Muscle of leg (tissue), 11 donors: ENCODE measurements around the gene MAP10. TPM values are rescaled to one million over a fixed set of nuclear protein-coding genes. Genes with fewer than 3 reads are reported as not detected.

ENCODE experiments used
- DNase-seq: peaks from one replicate; pipeline ENCODE4 v3.0.0; 2013
- H3K27ac ChIP-seq: one replicate; pipeline ENCODE4 v1.5.1; 2013; ENCODE audit warnings: mild to moderate bottlenecking, low read length, control low read depth
- H3K27me3 ChIP-seq: one replicate; pipeline ENCODE4 v1.6.1; 2013; ENCODE audit warnings: low read length; ENCODE audit not compliant: control insufficient read depth, insufficient read depth
- H3K36me3 ChIP-seq: one replicate; pipeline ENCODE4 v1.6.1; 2013; ENCODE audit warnings: low read length; ENCODE audit not compliant: control insufficient read depth, insufficient read depth
- H3K4me1 ChIP-seq: one replicate; pipeline ENCODE4 v1.6.1; 2013; ENCODE audit warnings: low read length; ENCODE audit not compliant: control insufficient read depth, insufficient read depth
- H3K4me3 ChIP-seq: one replicate; pipeline ENCODE4 v1.5.1; 2013; ENCODE audit warnings: low read length, control low read depth
- H3K9me3 ChIP-seq: replicated peaks from 2 replicates; pipeline ENCODE4 v1.6.1; 2013; ENCODE audit warnings: low read depth, low read length; ENCODE audit not compliant: control insufficient read depth
- WGBS: methylation state at CpG from one replicate; pipeline ENCODE4 v1.1.5; 2013; ENCODE audit warnings: missing lambda C conversion rate; ENCODE audit not compliant: insufficient coverage; 5-methylcytosine and 5-hydroxymethylcytosine counted together
- polyA plus RNA-seq, 8 donors: library from polyadenylated mRNA; unstranded; fragments of 120-200 nt; gene quantifications; one replicate each; pipeline versions ENCODE4 v1.2.1 to v1.2.3, GENCODE V29; 2013; ENCODE audit warnings: inconsistent platforms in 1 of 8, low replicate concordance in 1 of 8; ENCODE audit not compliant: insufficient read length in 8 of 8, insufficient read depth in 1 of 8
- total RNA-seq: library from RNA; stranded (reverse); fragments of 120-200 nt; gene quantifications from one replicate; pipeline ENCODE4 v1.2.4, GENCODE V29; 2013

MAP10 gene
- total and polyA plus RNA-seq, 9 donors, result 2.2 to 3.5 (median 2.7) TPM

DNA sequence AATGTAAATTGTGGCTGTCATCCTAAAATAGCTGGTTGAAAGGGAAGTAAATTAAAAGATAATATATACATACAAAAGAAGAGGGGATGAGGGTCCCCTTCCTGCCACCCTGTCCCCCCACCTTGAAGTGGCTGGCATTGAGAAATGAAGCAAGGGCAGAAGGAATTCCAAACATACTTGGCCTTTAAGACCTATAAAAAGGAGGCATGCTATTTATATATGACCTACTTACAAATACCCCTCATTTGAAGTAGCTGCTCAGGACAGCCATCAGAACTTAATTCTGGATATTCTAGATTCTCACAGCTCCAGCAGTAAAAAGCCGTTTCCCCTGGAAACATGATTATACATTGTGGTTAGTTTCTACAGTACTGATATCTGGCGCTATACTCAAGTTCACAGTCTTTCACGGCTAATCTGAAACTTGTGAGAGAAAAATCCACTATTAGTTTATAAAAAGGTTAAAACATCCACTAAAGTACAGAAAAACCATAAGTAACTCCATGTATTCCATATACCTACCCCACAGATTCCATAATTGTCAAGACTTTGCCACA is 9.6 kb upstream of the MAP10 start:
- H3K36me3 ChIP-seq, result no peaks in the 10 kb centered on the region
- no peaks in the 10 kb centered on the region for H3K27me3 ChIP-seq
- no peaks in the 10 kb centered on the region for H3K9me3 ChIP-seq
- DNase-seq, result no peak
- no CpG with 5 or more reads among the region's 3 CpGs for WGBS
- H3K4me3 ChIP-seq, result no peak overlapping the region
- no peaks in the 10 kb centered on the region for H3K4me1 ChIP-seq
- H3K27ac ChIP-seq, result no peak overlapping the region

DNA sequence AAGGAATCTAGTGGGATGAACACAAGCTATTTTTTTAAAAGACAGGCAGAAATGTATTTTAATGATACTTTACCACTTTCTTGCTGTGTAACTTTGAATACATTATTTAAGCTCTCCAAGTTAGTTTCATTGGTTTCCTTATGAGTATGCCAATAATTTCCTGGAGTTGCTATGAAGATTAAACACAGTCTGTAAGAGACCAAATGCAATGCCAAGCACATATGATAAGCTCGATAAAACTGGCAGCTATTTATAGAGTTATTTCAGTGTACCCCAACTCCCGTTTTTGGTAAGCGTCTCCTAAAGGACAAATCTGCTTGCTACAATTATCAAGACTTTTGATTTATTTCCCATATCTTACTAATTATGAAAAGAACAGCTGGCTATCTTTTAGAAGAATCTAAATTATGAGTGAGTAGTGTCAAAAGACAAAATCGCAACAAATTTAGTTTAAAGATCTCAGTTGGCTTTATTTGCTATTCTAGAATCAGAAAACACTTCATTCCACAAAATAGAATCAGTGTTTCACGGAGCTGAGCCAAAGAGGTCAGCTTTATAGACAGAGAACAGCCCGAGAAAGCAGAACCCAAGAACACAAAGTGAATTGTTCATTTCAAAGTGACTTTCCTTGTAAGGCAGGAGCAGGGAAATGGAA is 7.2 kb upstream of the MAP10 start:
- peak; percentile 37 for DNase-seq

DNA sequence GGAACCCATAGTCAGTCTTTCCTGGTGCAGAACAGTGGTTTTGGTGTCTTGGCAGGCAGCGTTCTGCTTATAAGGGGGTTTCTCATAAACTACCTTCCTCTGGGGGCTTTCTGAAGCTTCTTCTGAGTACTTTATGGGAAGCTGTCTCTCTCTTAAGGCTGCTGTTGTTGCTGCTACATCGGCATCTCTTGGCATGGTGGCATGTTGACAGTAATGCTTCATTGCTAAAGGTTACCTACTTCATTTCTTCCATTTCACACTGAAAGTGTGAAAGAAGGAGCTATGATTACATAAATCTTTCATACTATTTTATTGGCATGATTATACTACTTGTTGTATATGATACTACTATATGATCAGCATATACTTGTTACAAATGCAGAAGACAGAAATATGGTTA is 6.3 kb upstream of the MAP10 start:
- 83% methylated on average over 1 of the region's 2 CpGs for WGBS
- Histone ChIP-seq H3K4me1 (no peaks in the 10 kb centered on the region), H3K36me3 (no peaks in the 10 kb centered on the region), H3K27me3 (no peaks in the 10 kb centered on the region), H3K9me3 (no peaks in the 10 kb centered on the region), H3K4me3 (no peak overlapping the region), H3K27ac (no peak overlapping the region)
- DNase-seq, result no peak

More for the DNA sequence above, 7.2 kb upstream of the MAP10 start:
- no peaks in the 10 kb centered on the region for H3K4me1 ChIP-seq
- H3K27me3 ChIP-seq, result no peaks in the 10 kb centered on the region
- no peaks in the 10 kb centered on the region for H3K9me3 ChIP-seq
- no peaks in the 10 kb centered on the region for H3K36me3 ChIP-seq
- no peak overlapping the region for H3K4me3 ChIP-seq
- no peak overlapping the region for H3K27ac ChIP-seq
- no CpG with 5 or more reads among the region's 6 CpGs for WGBS

DNA sequence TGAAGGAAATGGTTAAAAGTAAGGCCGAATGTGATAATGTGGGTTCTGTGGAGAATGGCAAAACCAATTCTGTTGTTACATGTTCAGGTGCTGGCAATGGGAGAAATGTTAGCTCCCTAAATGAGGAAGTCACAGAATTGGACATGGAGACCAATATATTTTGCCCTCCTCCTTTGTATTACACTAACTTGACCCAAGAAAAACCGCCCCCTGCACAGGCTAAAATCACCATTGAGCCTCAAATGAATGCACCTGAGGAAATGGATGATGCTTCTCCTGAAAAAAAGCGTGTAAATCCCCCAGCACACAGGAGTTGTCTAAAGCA is 932 bp downstream of the MAP10 start:
- H3K36me3 ChIP-seq, result no peaks in the 10 kb centered on the region
- H3K4me3 ChIP-seq, result peak overlapping the region; percentile 82
- peaks cover 4% of the 10 kb centered on the region for H3K9me3 ChIP-seq
- H3K27ac ChIP-seq, result no peak overlapping the region
- WGBS, result 17% methylated on average over 1 of the region's 3 CpGs
- no peak for DNase-seq
- H3K27me3 ChIP-seq, result no peaks in the 10 kb centered on the region
- H3K4me1 ChIP-seq, result peaks cover 8% of the 10 kb centered on the region

DNA sequence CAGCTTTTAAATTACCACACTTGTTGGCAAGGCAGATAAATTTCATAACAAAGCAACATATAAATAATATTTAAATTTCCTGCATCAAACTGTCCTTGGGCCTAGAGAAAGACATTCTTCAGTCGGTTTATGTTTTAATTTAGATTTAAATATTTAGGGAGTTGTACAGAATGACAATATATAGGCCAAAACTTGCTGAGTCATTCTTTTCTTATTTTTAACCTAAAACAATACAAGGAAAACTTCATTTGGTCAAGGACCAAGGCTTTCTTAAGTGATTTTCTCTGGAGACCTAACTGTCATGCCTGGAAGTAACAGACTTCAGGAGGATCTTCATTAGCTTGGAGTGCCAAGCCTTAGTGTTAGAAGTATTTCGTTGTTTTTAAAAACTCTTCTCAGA is 5.6 kb downstream of the MAP10 start:
- WGBS, result no CpG with 5 or more reads among the region's 2 CpGs
- Histone ChIP-seq H3K9me3 (peaks cover 4% of the 10 kb centered on the region), H3K36me3 (no peaks in the 10 kb centered on the region), H3K4me3 (no peak overlapping the region), H3K4me1 (peaks cover 2% of the 10 kb centered on the region), H3K27ac (no peak overlapping the region), H3K27me3 (no peaks in the 10 kb centered on the region)
- DNase-seq, result no peak

DNA sequence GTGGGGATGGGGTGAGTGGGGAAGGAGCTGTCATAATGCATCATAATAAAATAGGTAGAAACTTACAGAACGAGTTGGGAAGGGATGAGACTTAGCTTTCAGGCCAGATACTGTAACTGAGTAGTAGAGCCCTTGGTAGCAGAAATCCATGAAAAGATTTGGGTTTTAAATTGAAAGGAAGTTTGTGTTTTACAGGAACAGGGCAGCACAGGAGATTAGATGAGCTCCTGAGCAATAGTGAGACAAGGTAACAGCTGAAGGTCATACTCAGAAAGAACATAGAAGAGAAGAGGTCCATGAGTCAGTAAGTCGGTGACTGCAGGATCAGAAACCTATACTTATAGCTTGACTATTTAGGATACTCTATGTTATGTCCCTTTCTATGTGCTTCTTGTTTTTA is 7.3 kb downstream of the MAP10 start:
- Histone ChIP-seq H3K27ac (no peak overlapping the region), H3K9me3 (no peaks in the 10 kb centered on the region), H3K27me3 (no peaks in the 10 kb centered on the region), H3K4me1 (no peaks in the 10 kb centered on the region), H3K4me3 (no peak overlapping the region), H3K36me3 (no peaks in the 10 kb centered on the region)
- WGBS, result 82% methylated on average over 1 of the region's 2 CpGs
- no peak for DNase-seq

DNA sequence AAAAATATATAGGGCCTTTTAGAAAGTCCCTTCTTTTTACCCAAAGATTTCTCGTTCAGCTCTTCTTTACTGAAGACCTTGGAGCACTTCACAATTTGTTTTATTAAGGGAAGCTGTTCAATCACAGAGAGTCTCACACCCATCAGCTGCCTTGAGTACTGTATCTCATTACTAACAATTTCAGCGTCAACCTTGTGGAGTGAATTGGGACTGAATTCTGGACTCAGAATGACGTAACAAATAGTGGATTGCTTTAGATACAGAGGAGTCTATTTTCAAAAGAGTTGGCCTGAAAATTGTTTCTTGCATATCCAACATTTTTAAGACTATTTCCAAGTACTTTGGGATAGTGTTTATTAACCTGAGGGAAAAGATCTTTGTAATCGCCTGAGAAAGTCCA is 7.9 kb downstream of the MAP10 start:
- Histone ChIP-seq H3K27me3 (no peaks in the 10 kb centered on the region), H3K4me3 (no peak overlapping the region), H3K27ac (no peak overlapping the region), H3K36me3 (no peaks in the 10 kb centered on the region), H3K4me1 (no peaks in the 10 kb centered on the region), H3K9me3 (no peaks in the 10 kb centered on the region)
- no CpG with 5 or more reads among the region's 4 CpGs for WGBS
- peak; percentile 59 for DNase-seq

DNA sequence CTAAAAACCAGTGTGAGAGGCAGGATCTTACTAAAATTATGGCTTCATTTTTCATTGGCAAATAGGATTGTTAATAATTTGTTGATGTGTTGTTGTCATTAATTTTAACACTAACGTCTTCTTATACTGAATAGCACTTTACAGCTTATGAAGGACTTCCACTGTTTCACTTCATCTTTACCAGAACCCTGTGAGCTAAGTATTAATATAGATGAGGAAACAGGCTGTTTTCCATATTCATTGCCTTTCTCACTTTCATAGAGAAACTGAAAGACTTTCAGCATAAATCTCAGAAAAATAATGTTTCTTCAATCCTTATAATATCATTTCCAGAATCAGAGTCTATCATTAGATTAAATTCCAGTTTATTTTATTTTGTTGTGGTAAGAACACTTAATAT is 8.5 kb downstream of the MAP10 start:
- no peaks in the 10 kb centered on the region for H3K36me3 ChIP-seq
- no peaks in the 10 kb centered on the region for H3K4me1 ChIP-seq
- no peaks in the 10 kb centered on the region for H3K9me3 ChIP-seq
- H3K4me3 ChIP-seq, result no peak overlapping the region
- DNase-seq, result no peak
- H3K27ac ChIP-seq, result no peak overlapping the region
- no peaks in the 10 kb centered on the region for H3K27me3 ChIP-seq
- WGBS, result no CpG with 5 or more reads among the region's 1 CpG

DNA sequence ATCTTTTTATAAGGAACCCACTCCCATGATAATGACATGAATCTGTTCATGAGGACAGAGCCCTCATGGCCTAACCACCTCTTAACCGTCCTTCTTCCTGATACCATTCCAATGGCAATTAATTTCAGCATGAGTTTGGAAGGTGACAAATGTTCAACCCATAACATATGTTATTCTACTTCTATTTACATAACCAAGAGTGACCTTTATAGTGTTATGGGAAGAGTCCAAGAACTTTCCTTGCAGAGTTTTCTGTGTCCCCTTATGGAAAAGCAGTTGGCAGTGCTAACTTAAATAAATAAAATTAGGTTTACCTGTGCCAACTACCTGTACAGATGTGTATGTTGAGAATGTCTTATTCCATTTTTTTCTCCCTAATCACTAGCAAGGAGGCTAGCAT is 11.1 kb downstream of the MAP10 start:
- Histone ChIP-seq H3K27me3 (no peaks in the 10 kb centered on the region), H3K27ac (no peak overlapping the region), H3K4me1 (no peaks in the 10 kb centered on the region), H3K9me3 (no peaks in the 10 kb centered on the region), H3K36me3 (no peaks in the 10 kb centered on the region), H3K4me3 (no peak overlapping the region)
- 67% methylated on average over 1 of the region's 1 CpG for WGBS
- no peak for DNase-seq

DNA sequence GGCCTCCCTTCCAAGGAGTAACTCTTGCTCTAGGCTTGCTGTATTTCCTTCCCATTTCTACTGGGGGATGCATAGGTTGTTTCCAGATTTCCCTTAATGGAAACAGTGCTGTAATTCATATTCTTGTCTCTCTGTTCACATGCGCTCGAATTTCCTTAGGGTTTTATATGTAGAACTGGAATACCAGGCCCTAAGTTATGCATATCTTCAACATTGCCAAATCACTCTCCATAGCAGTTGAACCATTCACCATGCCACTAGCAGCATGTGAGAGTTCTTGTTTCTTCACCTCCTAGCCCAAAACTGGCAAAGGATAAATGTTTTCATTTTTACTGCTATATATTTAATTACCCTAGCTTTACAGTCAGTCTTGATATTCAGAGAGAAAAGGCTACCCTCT is 12.8 kb downstream of the MAP10 start:
- H3K27ac ChIP-seq, result no peak overlapping the region
- H3K4me1 ChIP-seq, result no peaks in the 10 kb centered on the region
- DNase-seq, result no peak
- WGBS, result no CpG with 5 or more reads among the region's 2 CpGs
- no peaks in the 10 kb centered on the region for H3K9me3 ChIP-seq
- no peak overlapping the region for H3K4me3 ChIP-seq
- H3K27me3 ChIP-seq, result no peaks in the 10 kb centered on the region
- no peaks in the 10 kb centered on the region for H3K36me3 ChIP-seq

DNA sequence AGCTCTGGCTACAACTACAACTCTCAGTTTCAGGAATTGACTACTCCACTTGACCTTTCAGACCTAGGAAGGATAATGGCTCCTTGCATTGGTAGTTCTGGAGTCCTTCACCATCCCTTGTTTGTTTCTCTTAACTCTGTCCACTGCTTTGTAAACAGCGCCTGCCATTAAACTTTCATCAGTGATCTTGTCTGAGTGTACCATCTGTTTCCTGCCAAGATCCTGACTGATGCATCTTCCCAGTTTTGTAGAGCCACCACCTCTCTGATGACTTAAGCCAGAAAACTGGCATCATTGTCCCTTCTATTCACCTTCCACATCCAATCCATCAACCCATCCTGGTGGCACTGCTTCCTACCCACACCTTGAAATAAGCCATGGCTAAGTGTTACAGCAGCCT is 15.2 kb downstream of the MAP10 start:
- WGBS, result 90% methylated on average over 1 of the region's 1 CpG
- no peaks in the 10 kb centered on the region for H3K36me3 ChIP-seq
- no peaks in the 10 kb centered on the region for H3K9me3 ChIP-seq

More for the DNA sequence above, 15.2 kb downstream of the MAP10 start:
- no peak for DNase-seq
- Histone ChIP-seq H3K27me3 (no peaks in the 10 kb centered on the region), H3K27ac (no peak overlapping the region), H3K4me3 (no peak overlapping the region), H3K4me1 (no peaks in the 10 kb centered on the region)
